HG02870 (cell line): Measurements from ENCODE around the gene KCNK16.

Source experiments
- ATAC-seq: cut with Tn5 transposase; IDR thresholded peaks from one replicate; pipeline ENCODE4 v1.9.1; 2021; ENCODE audit warnings: mild to moderate bottlenecking, moderate library complexity; ENCODE audit not compliant: unreplicated experiment

KCNK16 gene

GRCh38 chr6:39342692-39343395 lies 20.3 kb upstream of the KCNK16 start:
- no peak for ATAC-seq

GRCh38 chr6:39341937-39342336 lies 19.4 kb upstream of the KCNK16 start:
- ATAC-seq: no peak

- no peak for ATAC-seq
Measured at GRCh38 chr6:39341352-39341751, 18.9 kb upstream of the KCNK16 start.

GRCh38 chr6:39339868-39340550 lies 17.5 kb upstream of the KCNK16 start:
- ATAC-seq: no peak

GRCh38 chr6:39339096-39339867 lies 16.8 kb upstream of the KCNK16 start:
- no peak for ATAC-seq

GRCh38 chr6:39338397-39338796 lies 15.9 kb upstream of the KCNK16 start:
- ATAC-seq: no peak

GRCh38 chr6:39335780-39336545 lies 13.5 kb upstream of the KCNK16 start:
- no peak for ATAC-seq

- no peak for ATAC-seq
Measured at GRCh38 chr6:39333644-39334438, 11.3 kb upstream of the KCNK16 start.

- ATAC-seq: no peak
Measured at GRCh38 chr6:39330476-39330875, 8.0 kb upstream of the KCNK16 start.

GRCh38 chr6:39330057-39330456 lies 7.6 kb upstream of the KCNK16 start:
- peak; percentile 90 for ATAC-seq

GRCh38 chr6:39328066-39328465 lies 5.6 kb upstream of the KCNK16 start:
- ATAC-seq: no peak

- ATAC-seq: no peak
Measured at GRCh38 chr6:39327507-39327906, 5.0 kb upstream of the KCNK16 start.

- ATAC-seq: no peak
Measured at GRCh38 chr6:39321761-39322160, 741 bp downstream of the KCNK16 start.

GRCh38 chr6:39320363-39320984 lies 2.0 kb downstream of the KCNK16 start:
- ATAC-seq: no peak

GRCh38 chr6:39319621-39320362 lies 2.7 kb downstream of the KCNK16 start:
- ATAC-seq: no peak

- no peak for ATAC-seq
Measured at GRCh38 chr6:39317256-39317655, 5.2 kb downstream of the KCNK16 start.

- no peak for ATAC-seq
Measured at GRCh38 chr6:39314273-39314795, 8.2 kb downstream of the KCNK16 start, which contains the start of gene KCNK17. Gene KCNK17 (minus strand): TSS chr6:39314419. CDS start chr6:39314320, 99 bp downstream.

- no peak for ATAC-seq
Measured at GRCh38 chr6:39313526-39314272, 8.8 kb downstream of the KCNK16 start.
